H1 (cell line): ENCODE data around the gene GLRX. TPM values are rescaled to one million over a fixed set of nuclear protein-coding genes. Genes with fewer than 3 reads are reported as not detected.

ENCODE experiments used
- CTCF ChIA-PET: fragments of 300-600 bp; sonication (Branson Sonifier 250); formaldehyde crosslinking; loops from one replicate; lab custom pipeline; 2021; ENCODE audit not compliant: partially characterized antibody; lab: Charles Lee
- POLR2A ChIA-PET: fragments of 300-600 bp; sonication (Branson Sonifier 250); formaldehyde crosslinking; loops from one replicate; lab custom pipeline; 2021; ENCODE audit warnings: inconsistent platforms; ENCODE audit not compliant: partially characterized antibody; lab: Charles Lee
- DNase-seq, 2 experiments: peaks; one replicate each; pipeline versions ENCODE4 v3.0.0 to v3.0.0-alpha.2; 2010 to 2022; ENCODE audit warnings: low spot score in 2 of 2, low read depth in 1 of 2, mixed read lengths in 1 of 2
- FAIRE-seq: peaks from 2 replicates; lab custom pipeline; 2011; peaks lifted over from hg19 to GRCh38; lab: Jason Lieb, UNC
- H2AFZ ChIP-seq: 2 replicates; pipeline ENCODE4 v1.8.1; 2012; ENCODE audit warnings: low read length, inconsistent platforms
- H2AK5ac ChIP-seq: 2 replicates; pipeline ENCODE4 v1.6.1; 2013; ENCODE audit warnings: low read depth, low read length
- H2BK120ac ChIP-seq: replicated peaks from 2 replicates; pipeline ENCODE3; 2013; ENCODE audit warnings: low read depth, low read length, inconsistent platforms
- H2BK12ac ChIP-seq: 2 replicates; pipeline ENCODE4 v1.6.1; 2013; ENCODE audit warnings: low read depth, low read length
- H2BK15ac ChIP-seq: 2 replicates; pipeline ENCODE4 v1.6.1; 2013; ENCODE audit warnings: low read length
- H2BK20ac ChIP-seq: 2 replicates; pipeline ENCODE4 v1.6.1; 2013; ENCODE audit warnings: low read length
- H2BK5ac ChIP-seq: 2 replicates; pipeline ENCODE4 v1.6.1; 2013; ENCODE audit warnings: low read depth, low read length
- H3K14ac ChIP-seq: 2 replicates; pipeline ENCODE4 v1.6.1; 2013; ENCODE audit warnings: inconsistent platforms; ENCODE audit not compliant: insufficient read length
- H3K18ac ChIP-seq: 2 replicates; pipeline ENCODE4 v1.6.1; 2013; ENCODE audit warnings: low read length; ENCODE audit errors: extremely low read depth
- H3K23ac ChIP-seq: 2 replicates; pipeline ENCODE4 v1.6.1; 2013; ENCODE audit warnings: inconsistent platforms; ENCODE audit not compliant: insufficient read length
- H3K23me2 ChIP-seq: 2 replicates; pipeline ENCODE4 v1.6.1; 2013; ENCODE audit warnings: low read depth, low read length
- H3K27ac ChIP-seq: 2 replicates; pipeline ENCODE4 v1.6.1; 2011; ENCODE audit warnings: low read depth, low read length, inconsistent platforms
- H3K27me3 ChIP-seq, 4 experiments: replicated peaks in 1 of 4; 1 replicate in 1 of 4; 2 replicates in 3 of 4; pipeline versions ENCODE4 v1.6.1 to v1.8.1; 2011 to 2013; ENCODE audit warnings: low read length in 3 of 4, mild to moderate bottlenecking in 3 of 4, inconsistent platforms in 2 of 4, mixed read lengths in 2 of 4, moderate library complexity in 1 of 4; ENCODE audit not compliant: control insufficient read depth in 3 of 4, insufficient read depth in 3 of 4; ENCODE audit errors: extremely low read depth in 1 of 4
- H3K36me3 ChIP-seq, 4 experiments: 2 replicates each; pipeline versions ENCODE4 v1.6.1 to v1.8.1; 2011 to 2013; ENCODE audit warnings: mild to moderate bottlenecking in 4 of 4, low read length in 3 of 4, moderate library complexity in 2 of 4, control low read depth in 1 of 4, inconsistent platforms in 1 of 4; ENCODE audit not compliant: insufficient read depth in 4 of 4, control insufficient read depth in 2 of 4
- H3K4ac ChIP-seq: replicated peaks from 2 replicates; pipeline ENCODE3; 2013; ENCODE audit warnings: low read length, low read depth, mixed read lengths, inconsistent platforms; ENCODE audit not compliant: insufficient read length
- H3K4me1 ChIP-seq, 4 experiments: replicated peaks in 1 of 4; 1 replicate in 1 of 4; 2 replicates in 3 of 4; pipeline versions ENCODE4 v1.6.1 to v1.8.1; 2011 to 2013; ENCODE audit warnings: low read length in 3 of 4, inconsistent platforms in 2 of 4, mixed read lengths in 1 of 4; ENCODE audit not compliant: insufficient read depth in 4 of 4, control insufficient read depth in 3 of 4
- H3K4me2 ChIP-seq, 2 experiments: 2 replicates each; pipeline versions ENCODE4 v1.6.1 to v1.8.1; 2011 to 2013; ENCODE audit warnings: low read depth in 2 of 2, low read length in 2 of 2, control low read depth in 1 of 2, inconsistent platforms in 1 of 2, mild to moderate bottlenecking in 1 of 2; ENCODE audit not compliant: insufficient read depth in 1 of 2
- H3K4me3 ChIP-seq, 4 experiments: fragments of 200-600, 300-600 bp in 1 of 4; sonication (generic), shearing (Covaris generic), sonication (Bioruptor Twin) in 1 of 4; 2 replicates each; pipeline versions ENCODE4 v1.5.1 to v1.8.1; 2011 to 2016; ENCODE audit warnings: low read length in 4 of 4, low read depth in 3 of 4, control low read depth in 2 of 4, inconsistent platforms in 2 of 4, mild to moderate bottlenecking in 2 of 4, mixed read lengths in 1 of 4, moderate library complexity in 1 of 4; ENCODE audit not compliant: insufficient read depth in 2 of 4; ENCODE audit errors: extremely low read depth in 1 of 4
- H3K56ac ChIP-seq: replicated peaks from 2 replicates; pipeline ENCODE3; 2013; ENCODE audit warnings: low read depth, mild to moderate bottlenecking, mixed read lengths, low read length, inconsistent platforms; ENCODE audit not compliant: insufficient read length
- H3K79me1 ChIP-seq: 2 replicates; pipeline ENCODE4 v1.6.1; 2013; ENCODE audit warnings: low read depth, low read length, control low read depth
- H3K79me2 ChIP-seq, 2 experiments: 2 replicates each; pipeline versions ENCODE4 v1.6.1 to v1.8.1; 2012 to 2013; ENCODE audit warnings: low read length in 2 of 2, mild to moderate bottlenecking in 2 of 2, inconsistent platforms in 1 of 2; ENCODE audit not compliant: insufficient read depth in 2 of 2, control insufficient read depth in 1 of 2
- H3K9ac ChIP-seq, 4 experiments: replicated peaks in 1 of 4; 1 replicate in 1 of 4; 2 replicates in 3 of 4; pipeline versions ENCODE4 v1.6.1 to v1.8.1; 2011 to 2013; ENCODE audit warnings: low read depth in 3 of 4, low read length in 3 of 4, control low read depth in 2 of 4, mild to moderate bottlenecking in 2 of 4, moderate library complexity in 2 of 4, inconsistent platforms in 1 of 4; ENCODE audit errors: extremely low read depth in 1 of 4
- H3K9me3 ChIP-seq, 2 experiments: 2 replicates each; pipeline versions ENCODE4 v1.6.1 to v1.8.1; 2012 to 2013; ENCODE audit warnings: mild to moderate bottlenecking in 2 of 2, moderate library complexity in 2 of 2, control low read depth in 1 of 2, inconsistent platforms in 1 of 2, low read depth in 1 of 2, low read length in 1 of 2, mixed read lengths in 1 of 2; ENCODE audit not compliant: insufficient read depth in 2 of 2
- H4K20me1 ChIP-seq, 2 experiments: replicated peaks in 1 of 2; 2 replicates each; pipeline versions ENCODE3 to v1.8.1; 2011 to 2013; ENCODE audit warnings: inconsistent platforms in 2 of 2, low read length in 2 of 2, mild to moderate bottlenecking in 1 of 2; ENCODE audit not compliant: insufficient read depth in 2 of 2, control insufficient read depth in 1 of 2
- H4K5ac ChIP-seq: 2 replicates; pipeline ENCODE4 v1.6.1; 2013; ENCODE audit warnings: low read length, low read depth, mixed read lengths, inconsistent platforms; ENCODE audit not compliant: insufficient read length
- H4K8ac ChIP-seq: 2 replicates; pipeline ENCODE4 v1.8.0; 2013; ENCODE audit warnings: mild to moderate bottlenecking, moderate library complexity, low read length, inconsistent platforms; ENCODE audit not compliant: insufficient read depth; ENCODE audit errors: extremely low read depth
- H4K91ac ChIP-seq: replicated peaks from 2 replicates; pipeline ENCODE3; 2013; ENCODE audit warnings: low read length, mixed read lengths, inconsistent platforms; ENCODE audit not compliant: insufficient read length
- CEBPB ChIP-seq: IDR thresholded peaks from 2 replicates; pipeline ENCODE4 v1.6.1; 2012; ENCODE audit warnings: low read depth, low read length
- CREB1 ChIP-seq: IDR thresholded peaks from 2 replicates; pipeline ENCODE4 v1.6.1; 2012; ENCODE audit warnings: inconsistent platforms
- EZH2 ChIP-seq: fragments of 200-600 bp; sonication (generic); IDR thresholded peaks from 2 replicates; pipeline ENCODE4 v1.7.1; 2012; ENCODE audit warnings: low read depth, mild to moderate bottlenecking, moderate library complexity, low read length, inconsistent platforms; ENCODE audit not compliant: severe bottlenecking
- GTF2F1 ChIP-seq: IDR thresholded peaks from 2 replicates; pipeline ENCODE4 v1.6.1; 2012; ENCODE audit warnings: low read depth, low read length, improper control_type of control experiment, borderline replicate concordance
- HDAC2 ChIP-seq, 2 experiments: fragments of 300-600 bp in 1 of 2; sonication (generic) in 1 of 2; IDR thresholded peaks; 2 replicates each; pipeline ENCODE4 v1.6.1; 2011 to 2012; ENCODE audit warnings: low read depth in 2 of 2, low read length in 2 of 2, mild to moderate bottlenecking in 2 of 2, moderate library complexity in 2 of 2, borderline replicate concordance in 1 of 2, inconsistent platforms in 1 of 2
- RNF2 ChIP-seq: fragments of 200-900, 300-1000 bp; sonication (generic); IDR thresholded peaks from 2 replicates; pipeline ENCODE4 v1.7.1; 2016; ENCODE audit warnings: borderline replicate concordance, low read depth, mild to moderate bottlenecking, antibody characterized with exemption, low read length; ENCODE audit not compliant: poor library complexity, severe bottlenecking; ENCODE audit errors: missing control alignments
- SRF ChIP-seq: IDR thresholded peaks from 2 replicates; pipeline ENCODE4 v1.6.1; 2011; ENCODE audit warnings: mild to moderate bottlenecking, low read depth, low read length, moderate library complexity
- WGBS, 2 experiments: shearing (Covaris generic) in 1 of 2; methylation state at CpG; one replicate each; pipeline versions ENCODE4 v1.1.6 to v1.1.7; 2013 to 2015; ENCODE audit warnings: low lambda C conversion rate in 2 of 2, mixed read lengths in 2 of 2, inconsistent platforms in 1 of 2, low coverage in 1 of 2, missing lambda C conversion rate in 1 of 2; ENCODE audit not compliant: insufficient replicate concordance in 2 of 2, insufficient coverage in 1 of 2, insufficient read length in 1 of 2; ENCODE audit errors: extremely low coverage in 1 of 2, missing lambda C conversion rate in 1 of 2; 5-methylcytosine and 5-hydroxymethylcytosine counted together
- polyA plus RNA-seq, 7 experiments: library from polyadenylated mRNA; depleted of rRNA in 3 of 7; stranded (reverse) in 5 of 7; unstranded in 2 of 7; fragments of >200 nt in 5 of 7; fragments of 200-250 nt in 2 of 7; gene quantifications; 1 replicate in 5 of 7; 2 replicates in 1 of 7; 4 replicates in 1 of 7; pipeline versions ENCODE4 v1.2.1 to v1.2.3, GENCODE V29; 2011 to 2013; ENCODE audit warnings: missing spikeins in 2 of 7, mixed read lengths in 2 of 7
- total RNA-seq: library from RNA; stranded (reverse); fragmentation: NEBNext Ultra II Directional; extraction: Animal tissue kit (Norgen Biotek cat#: 25700); gene quantifications from 2 replicates; pipeline ENCODE4 v1.2.1, GENCODE V29; 2021

GLRX gene
- total and polyA plus RNA-seq, 2 of the 8 experiments (the other 6 are each of a cell fraction or from before 2014, with no cell fraction given), result 22.9 to 31.2 TPM

- H3K9me3 ChIP-seq, result no peaks in the 10 kb centered on the region
- no peak overlapping the region for H3K18ac ChIP-seq
- DNase-seq (no peak), FAIRE-seq (no peak)
- H2BK15ac ChIP-seq, result no peak overlapping the region
- POLR2A ChIA-PET, result no interaction called here
- H3K14ac ChIP-seq, result no peak overlapping the region
- H2AFZ ChIP-seq, result no peak overlapping the region
- peaks cover 0 to 14% (median 7%) of the 10 kb centered on the region in 4 experiments; a peak in 4 of 7 replicates for H3K4me1 ChIP-seq
- H3K56ac ChIP-seq, result no peak overlapping the region
- no peaks in the 10 kb centered on the region for H3K79me2 ChIP-seq
- H3K23ac ChIP-seq, result no peak overlapping the region
- no peak overlapping the region for H4K91ac ChIP-seq
- H3K23me2 ChIP-seq, result no peaks in the 10 kb centered on the region
- H3K36me3 ChIP-seq, result no peaks in the 10 kb centered on the region
- no peak overlapping the region for H4K5ac ChIP-seq
- no peak overlapping the region for H3K4me3 ChIP-seq
- no peak overlapping the region for H4K8ac ChIP-seq
- H3K27me3 ChIP-seq, result peaks cover 0 to 1% (median 0%) of the 10 kb centered on the region in 4 experiments; a peak in 1 of 7 replicates
- no peak overlapping the region for H3K4ac ChIP-seq
- H2AK5ac ChIP-seq, result no peak overlapping the region
- H3K27ac ChIP-seq, result no peak overlapping the region
- H3K79me1 ChIP-seq, result no peaks in the 10 kb centered on the region
- H2BK120ac ChIP-seq, result no peak overlapping the region
- no peaks in the 10 kb centered on the region for H4K20me1 ChIP-seq
- CTCF ChIA-PET, result interaction anchor here (1.3 to 1.7 kb wide), 3 partner anchors 19 to 28 kb away, joined by 3 to 9 read pairs (median 4); no protein-coding TSS in a partner anchor
- no peak overlapping the region for H3K9ac ChIP-seq
- H2BK20ac ChIP-seq, result no peak overlapping the region
- WGBS, 2 experiments, result 76% methylated on average over 2 of the region's 2 CpGs; no CpG with 5 or more reads in 1 of the 2 experiments
- H2BK12ac ChIP-seq, result no peak overlapping the region
- H2BK5ac ChIP-seq, result no peak overlapping the region
- TF ChIP-seq GTF2F1 (no peak), RNF2 (no peak), SRF (no peak), CREB1 (no peak), EZH2 (no peak), CEBPB (no peak), HDAC2 (IDR thresholded peaks at IDR 0.05; ENCODE audit: borderline replicate concordance in 1 of 2, low read depth in 2 of 2, low read length in 2 of 2) (no peak)
- no peak overlapping the region; a peak in 1 of 4 replicates for H3K4me2 ChIP-seq
Measured at GRCh38 chr5:95809414-95809960, 13.0 kb downstream of the GLRX start.
